Sciatic nerve (tissue), 2 donors: Measurements from ENCODE around the gene VPS26B. TPM values are rescaled to one million over a fixed set of nuclear protein-coding genes. Genes with fewer than 3 reads are reported as not detected.
"Not testable (repeated sequence)": the region's sequence is repeated elsewhere in the genome, so short reads cannot be mapped to it uniquely, and the experiment has no call there.

Experiments used
- ATAC-seq: fragments of 200-7000 bp; cut with Tn5 transposase; one replicate; pipeline ENCODE4 v1.9.1; 2020; ENCODE audit warnings: mild to moderate bottlenecking, moderate library complexity
- DNase-seq: peaks from one replicate; pipeline ENCODE4 v3.0.0-alpha.2; 2020; ENCODE audit warnings: low spot score
- intact Hi-C: fragments of 100-400 bp; cut with DNase I; formaldehyde crosslinking; loops from one replicate; pipeline ENCODE4 v1.14.2; 2022
- total RNA-seq: library from RNA; stranded (reverse); fragmentation: NEBNext Ultra II Directional; extraction: Animal tissue kit (Norgen Biotek cat#: 25700); gene quantifications from one replicate; pipeline ENCODE4 v1.2.1, GENCODE V29; 2021
- donor health status: DM: no; HTN: no; CAD: no.
- donor health status: DM: no; HTN: no; CAD: no.

VPS26B gene
- total RNA-seq, 1 donor from 2014 or later: 39.1 TPM

DNA sequence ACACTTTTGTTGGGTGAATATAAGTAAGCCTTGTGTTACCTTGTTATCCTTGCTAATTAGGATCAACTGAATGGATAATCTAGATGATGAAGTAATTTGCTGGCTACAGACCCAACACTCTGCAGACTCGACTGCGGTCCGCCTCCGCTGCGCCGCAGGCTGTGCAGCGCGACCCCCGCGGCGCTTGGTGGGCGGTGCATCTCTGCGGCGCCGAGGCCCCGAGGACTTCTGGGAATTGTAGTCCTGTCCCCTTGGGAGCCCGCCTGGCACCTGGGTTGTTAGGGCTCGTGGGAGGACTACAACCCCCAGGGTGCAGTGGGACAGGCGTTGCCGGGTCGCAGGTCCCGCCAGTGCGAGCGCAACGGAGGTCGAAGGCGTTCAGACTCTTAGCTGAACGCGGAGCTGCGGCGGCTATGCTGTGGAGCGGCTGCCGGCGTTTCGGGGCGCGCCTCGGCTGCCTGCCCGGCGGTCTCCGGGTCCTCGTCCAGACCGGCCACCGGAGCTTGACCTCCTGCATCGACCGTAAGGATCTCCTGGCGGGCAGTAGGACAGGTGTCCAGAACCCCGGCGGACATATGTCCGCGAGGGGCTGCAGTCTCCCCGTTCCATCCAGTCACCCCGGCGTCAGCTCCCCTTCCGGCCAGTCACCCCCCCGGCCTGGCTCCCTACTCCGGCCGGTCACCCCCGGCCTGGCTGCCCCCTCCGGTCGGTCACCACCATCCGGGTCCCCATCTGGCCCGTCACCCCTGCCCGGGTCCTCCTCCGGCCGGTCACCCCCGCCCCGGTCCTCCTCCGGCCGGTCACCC lies 28.9 kb downstream of the VPS26B start, which contains the start of the genes ACAD8 and THYN1:
TSS of gene ACAD8 (plus strand) at position 381 of the 806 bp plus-strand sequence. CDS start at position 414, 33 bp downstream.
TSS of gene THYN1 (minus strand) at position 165 of the 806 bp plus-strand sequence. CDS start 470 bp downstream, outside the sequence.
- DNase-seq: peak; percentile 97
- peak; percentile 100 for ATAC-seq
- intact Hi-C loops: no loop called here

DNA sequence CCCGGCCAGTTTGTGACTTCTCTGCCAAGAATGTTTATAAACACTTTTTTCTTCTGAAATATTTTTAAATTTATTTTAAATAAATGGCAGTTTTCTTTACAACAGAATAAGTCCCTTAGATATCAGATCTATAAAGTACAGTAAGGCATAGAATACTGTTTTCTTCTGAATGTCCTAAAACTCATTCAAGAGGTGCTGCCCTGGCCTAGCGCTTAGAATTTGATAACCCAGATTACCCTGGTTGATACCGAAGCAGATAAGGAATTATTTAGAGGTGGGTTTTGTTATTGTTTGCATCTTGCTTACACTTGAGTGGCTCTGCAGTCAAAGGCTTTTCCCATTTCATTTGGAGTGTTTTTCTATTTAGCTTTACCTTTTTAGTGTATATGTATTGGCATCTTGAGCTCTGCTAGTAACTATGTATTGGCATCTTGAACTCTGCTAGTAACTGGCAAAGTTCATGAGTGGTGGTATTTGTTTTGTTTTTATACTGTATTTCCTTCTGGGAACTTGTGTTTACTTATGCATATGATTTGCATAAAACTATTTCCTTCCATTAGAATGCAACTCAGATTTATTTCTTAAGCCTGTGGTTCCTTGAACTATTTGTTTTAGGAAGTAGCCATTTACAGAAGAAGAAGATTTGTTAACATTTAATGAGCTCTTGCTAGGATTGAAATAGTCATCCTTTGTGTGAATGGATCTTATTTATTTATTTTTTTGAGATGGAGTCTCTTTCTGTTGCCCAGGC lies 30.1 kb downstream of the VPS26B start:
- ATAC-seq (no peak), DNase-seq (no peak)
- intact Hi-C loops: no loop called here

DNA sequence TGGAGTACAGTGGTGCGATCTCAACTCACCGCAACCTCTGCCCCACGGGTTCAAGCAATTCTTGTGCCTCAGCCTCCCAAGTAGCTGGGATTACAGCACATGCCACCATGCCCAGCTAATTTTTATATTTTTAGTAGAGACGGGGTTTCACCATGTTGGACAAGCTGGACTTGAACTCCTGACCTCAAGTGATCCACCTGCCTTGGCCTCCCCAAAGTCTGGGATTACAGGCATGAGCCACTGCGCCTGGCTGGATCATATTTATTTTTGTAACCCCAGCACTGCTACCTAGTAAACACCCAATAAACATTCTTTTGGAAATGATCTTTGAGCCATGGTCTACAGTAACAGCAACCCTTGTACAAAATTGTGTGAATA lies 30.7 kb downstream of the VPS26B start:
- DNase-seq, intact Hi-C loops, ATAC-seq: not testable (repeated sequence)

DNA sequence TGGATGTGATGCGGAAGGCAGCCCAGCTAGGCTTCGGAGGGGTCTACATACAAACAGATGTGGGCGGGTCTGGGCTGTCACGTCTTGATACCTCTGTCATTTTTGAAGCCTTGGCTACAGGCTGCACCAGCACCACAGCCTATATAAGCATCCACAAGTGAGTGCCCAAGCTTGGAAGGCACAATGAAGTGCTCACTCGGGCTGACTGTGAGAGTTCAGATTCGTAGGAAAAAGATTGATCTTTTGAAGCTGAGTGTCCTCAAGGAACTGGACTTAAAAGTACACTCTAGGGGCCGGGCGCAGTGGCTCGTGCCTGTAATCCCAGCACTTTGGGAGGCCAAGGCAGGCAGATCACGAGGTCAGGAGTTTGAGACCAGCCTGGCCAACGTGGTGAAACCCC lies 32.6 kb downstream of the VPS26B start:
- intact Hi-C loops: no loop called here
- DNase-seq (no peak), ATAC-seq (no peak)

DNA sequence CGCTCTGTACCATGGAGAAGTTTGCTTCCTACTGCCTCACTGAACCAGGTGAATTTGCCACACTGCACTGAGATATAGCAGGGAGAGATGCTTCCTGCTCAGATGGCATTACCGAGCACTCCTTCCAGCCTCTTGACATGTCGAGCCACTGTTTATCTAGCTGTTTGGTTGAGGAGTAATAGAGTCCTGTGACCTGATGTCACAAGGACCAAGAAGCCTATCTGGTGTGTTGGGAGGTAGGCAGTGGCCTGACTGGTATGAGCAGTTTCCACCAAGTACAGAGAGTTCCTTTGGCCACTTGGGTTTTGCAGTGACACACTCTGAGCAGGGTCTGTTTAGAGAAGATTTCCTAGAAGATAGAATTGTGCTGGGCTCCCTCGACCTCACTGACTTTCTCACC lies 34.1 kb downstream of the VPS26B start:
- intact Hi-C loops: no loop called here
- ATAC-seq: no peak
- no peak for DNase-seq

DNA sequence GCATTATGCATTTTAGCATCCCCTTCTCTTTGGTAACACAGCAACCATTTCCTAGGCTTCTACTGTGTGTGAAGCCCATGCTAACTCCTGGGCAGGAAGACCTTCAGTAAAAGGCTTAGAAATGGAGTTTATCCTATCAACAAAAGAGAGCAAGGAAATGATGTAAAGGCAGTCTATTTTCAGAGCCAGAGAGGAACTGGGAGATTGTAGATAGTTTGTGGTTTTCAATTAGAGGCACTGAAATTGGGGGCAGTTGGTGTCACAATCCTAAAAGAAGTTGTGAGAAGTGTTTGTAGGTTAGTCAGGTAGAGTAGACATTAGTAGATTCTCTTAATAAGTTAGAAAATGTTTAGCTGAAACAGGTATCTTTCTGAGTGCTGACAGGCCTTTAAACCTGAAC lies 36.0 kb downstream of the VPS26B start:
- DNase-seq (no peak), ATAC-seq (no peak)
- intact Hi-C loops: no loop called here

DNA sequence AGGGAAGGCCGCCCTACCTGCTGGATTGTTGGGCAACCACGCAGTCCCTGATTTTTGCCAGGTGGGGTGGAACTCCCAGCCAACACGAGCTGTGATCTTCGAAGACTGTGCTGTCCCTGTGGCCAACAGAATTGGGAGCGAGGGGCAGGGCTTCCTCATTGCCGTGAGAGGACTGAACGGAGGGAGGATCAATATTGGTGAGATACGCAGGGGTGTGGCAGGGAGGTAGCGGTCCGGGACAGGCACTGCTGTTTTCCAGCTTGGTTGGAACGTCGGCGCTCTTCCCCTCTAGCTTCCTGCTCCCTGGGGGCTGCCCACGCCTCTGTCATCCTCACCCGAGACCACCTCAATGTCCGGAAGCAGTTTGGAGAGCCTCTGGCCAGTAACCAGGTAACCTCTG lies 36.5 kb downstream of the VPS26B start:
- no peak for ATAC-seq
- DNase-seq: no peak
- intact Hi-C loops: no loop called here

DNA sequence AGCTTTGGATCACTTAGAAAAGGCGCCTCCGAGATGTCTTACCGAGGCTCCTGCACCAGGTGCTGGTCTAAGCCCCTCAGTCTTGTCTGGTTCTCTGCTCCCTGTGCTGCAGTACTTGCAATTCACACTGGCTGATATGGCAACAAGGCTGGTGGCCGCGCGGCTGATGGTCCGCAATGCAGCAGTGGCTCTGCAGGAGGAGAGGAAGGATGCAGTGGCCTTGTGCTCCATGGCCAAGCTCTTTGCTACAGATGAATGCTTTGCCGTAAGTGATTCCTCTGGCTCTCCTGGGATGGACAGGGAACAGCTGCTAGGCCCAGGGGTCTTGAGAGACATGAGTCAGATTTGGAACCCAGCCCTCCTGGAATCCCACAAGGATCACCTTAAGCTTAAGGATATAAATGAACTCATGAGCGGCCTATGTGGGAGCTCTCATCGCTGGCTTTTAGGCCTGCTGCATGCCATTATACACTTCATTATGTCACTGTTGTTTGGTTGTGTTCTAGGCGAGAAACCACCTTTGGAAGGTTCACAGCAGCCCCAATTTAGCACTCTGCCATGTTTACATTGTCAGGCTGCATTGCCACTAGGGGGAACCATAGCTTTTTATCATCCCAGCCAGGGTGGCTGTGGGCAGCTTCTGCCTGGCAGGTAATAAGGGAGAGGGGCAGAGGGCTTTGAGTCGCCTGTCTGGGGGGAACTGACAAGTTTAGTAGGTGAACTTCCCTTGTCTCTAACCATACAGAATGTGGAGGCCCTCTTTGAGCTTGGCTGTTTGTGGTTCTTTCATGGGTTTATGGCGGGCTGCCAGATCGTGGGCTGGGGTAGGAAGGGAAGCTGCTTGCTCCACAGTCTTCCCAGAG lies 37.4 kb downstream of the VPS26B start:
- ATAC-seq: no peak
- intact Hi-C loops: no loop called here
- no peak for DNase-seq

DNA sequence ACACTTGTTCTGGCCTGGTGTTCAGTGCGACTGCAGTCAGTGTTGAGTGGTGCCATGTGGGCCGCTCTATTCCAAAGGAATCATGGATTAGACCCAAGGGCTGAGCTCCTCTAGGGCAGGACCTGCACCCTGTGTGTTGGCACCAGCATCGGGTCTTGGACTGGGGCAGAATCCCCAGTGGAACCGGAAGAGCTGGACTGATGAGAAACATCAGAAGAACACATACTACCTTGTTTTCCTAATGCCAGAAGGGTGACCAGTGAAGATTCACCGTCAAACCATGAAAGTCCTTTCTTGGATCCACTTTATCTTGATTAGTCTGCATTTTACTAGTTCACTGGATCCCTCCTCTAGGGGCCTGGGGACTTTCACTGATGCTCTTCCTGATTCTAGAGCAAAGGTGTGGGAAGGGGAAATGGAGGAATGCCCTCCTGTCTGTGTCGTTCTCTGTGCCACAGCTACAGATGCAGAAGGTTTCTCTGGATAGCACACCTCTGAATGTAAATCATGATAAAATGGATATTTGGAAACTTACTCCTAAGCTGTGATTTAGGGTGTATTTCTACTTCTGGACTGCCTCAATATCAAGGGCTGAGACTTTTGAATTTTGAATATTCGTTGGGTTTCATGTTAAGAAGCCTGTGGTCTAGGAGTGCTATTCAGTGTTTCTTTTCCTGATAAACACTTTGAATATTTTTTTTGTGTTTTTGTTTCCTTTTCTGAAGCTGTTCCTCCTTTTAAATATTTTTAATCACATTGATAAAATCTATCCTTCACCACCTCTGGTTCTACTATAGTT lies 40.7 kb downstream of the VPS26B start:
- intact Hi-C loops: no loop called here
- DNase-seq: no peak
- no peak for ATAC-seq

DNA sequence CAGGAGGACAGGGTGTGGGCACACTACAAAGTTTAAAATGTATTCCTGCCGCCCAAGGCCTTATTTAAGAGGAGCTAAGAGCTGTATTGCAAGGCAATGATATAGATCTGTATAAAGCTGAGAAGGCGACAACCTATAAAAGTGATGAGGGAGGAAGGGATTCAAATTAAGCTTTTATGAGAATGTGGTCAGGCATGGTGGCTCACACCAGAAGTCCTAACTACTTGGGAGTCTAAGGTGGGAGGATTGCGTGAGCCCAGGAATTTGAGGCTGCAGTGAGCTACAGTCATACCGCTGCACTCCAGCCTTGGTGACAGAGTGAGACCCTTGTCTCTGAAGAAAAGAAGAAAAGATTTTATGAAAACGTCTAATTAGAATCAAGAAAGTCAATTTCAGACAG lies 42.0 kb downstream of the VPS26B start:
- intact Hi-C loops: no loop called here
- ATAC-seq (no peak), DNase-seq (no peak)

DNA sequence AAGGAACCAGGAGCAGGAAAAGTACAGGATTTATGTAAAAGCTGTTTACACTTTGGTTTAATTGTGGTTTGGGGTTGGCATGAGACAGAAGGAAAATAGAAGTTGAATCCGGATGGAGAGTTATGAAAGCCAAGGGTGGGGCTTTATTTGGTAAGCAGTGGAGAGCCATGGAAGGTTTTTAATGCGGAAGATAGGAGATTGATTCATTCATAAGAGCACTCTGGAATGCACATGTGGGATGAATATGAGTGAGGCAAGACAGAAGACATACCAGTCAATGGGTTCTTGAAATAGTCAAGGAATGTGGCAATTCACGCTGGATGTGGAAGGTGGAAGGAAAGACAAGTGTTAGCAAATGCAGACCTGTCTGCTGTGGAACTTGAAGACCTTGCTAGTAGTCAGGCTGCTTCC lies 42.4 kb downstream of the VPS26B start:
- DNase-seq (no peak), ATAC-seq (peak; percentile 70)
- intact Hi-C loops: no loop called here

DNA sequence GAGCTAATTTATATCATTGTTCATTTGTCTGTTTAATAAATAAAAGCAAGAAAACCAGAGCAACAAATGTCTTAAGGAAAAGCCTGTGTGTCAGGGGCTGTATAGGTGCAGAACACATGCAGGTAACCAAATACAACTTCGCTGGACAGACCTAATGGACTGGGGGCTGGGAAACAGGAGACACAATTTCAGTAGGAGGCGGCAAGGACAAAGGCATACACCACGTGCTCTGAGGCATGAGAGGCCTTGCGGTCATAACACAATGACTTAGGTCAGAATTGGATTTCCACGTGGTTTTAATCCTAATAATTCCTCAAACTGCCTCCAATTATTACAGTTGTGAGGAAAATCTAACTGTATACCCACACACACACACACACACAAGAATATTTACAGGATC lies 43.0 kb downstream of the VPS26B start:
- intact Hi-C loops: no loop called here
- DNase-seq: no peak
- ATAC-seq: no peak

DNA sequence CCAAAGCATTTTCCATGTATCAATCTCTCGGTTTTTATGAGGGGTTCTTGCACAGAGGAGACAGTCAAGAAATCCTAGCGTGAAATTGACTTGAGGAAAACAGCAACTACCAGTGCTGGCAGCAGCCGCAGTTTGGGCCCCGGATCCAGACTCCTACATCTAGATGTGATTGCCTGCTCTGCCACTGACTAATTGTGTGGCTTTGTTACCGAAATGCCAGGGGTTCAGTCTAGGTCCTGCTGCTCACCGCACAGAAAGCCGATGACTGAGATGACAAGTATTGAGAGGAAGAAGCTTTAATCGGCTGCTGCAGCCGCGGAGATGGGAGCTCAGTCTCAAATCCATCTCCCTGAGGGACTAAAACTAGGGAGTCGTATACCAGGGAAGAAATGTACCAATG lies 43.5 kb downstream of the VPS26B start:
- intact Hi-C loops: no loop called here
- no peak for DNase-seq
- no peak for ATAC-seq

DNA sequence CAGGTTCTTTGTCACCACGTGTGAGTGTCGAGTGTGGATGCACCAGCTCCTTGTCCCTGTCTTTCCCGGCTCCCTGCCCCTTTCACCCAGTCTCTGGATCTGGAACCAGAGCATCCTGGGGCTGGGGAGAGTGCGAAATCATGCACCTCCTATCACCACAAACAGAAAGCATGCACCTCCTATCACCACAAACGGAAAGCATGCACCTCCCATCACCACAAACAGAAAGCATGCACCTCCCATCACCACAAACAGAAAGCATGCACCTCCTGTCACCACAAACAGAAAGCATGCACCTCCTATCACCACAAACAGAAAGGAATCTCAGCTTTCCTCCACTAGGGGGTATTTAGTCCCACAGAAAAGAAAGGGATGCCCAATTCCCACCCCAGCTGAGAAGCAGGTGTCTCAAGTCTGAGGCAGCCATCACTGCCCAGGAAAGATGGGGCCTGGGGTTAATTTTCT lies 45.8 kb downstream of the VPS26B start:
- ATAC-seq: no peak
- intact Hi-C loops: no loop called here
- no peak for DNase-seq

DNA sequence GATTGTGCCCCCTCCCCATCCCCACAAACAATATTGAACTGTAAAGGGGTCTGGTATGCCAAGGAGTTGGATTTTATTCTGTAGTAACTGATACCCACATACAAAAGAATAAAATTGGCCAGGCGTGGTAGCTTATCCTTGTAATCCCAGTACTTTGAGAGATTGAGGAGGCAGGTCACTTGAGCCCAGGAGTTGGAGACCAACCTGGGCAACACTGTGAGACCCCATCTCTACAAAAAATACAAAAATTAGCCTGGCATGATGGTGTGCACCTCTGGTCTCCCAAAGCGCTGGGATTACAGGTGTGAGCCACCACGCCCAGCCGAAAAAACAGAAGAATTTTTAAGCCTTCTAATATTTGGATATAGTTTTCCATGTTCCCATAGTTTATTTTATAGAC lies 47.5 kb downstream of the VPS26B start:
- intact Hi-C loops: no loop called here
- DNase-seq (no peak), ATAC-seq (no peak)

DNA sequence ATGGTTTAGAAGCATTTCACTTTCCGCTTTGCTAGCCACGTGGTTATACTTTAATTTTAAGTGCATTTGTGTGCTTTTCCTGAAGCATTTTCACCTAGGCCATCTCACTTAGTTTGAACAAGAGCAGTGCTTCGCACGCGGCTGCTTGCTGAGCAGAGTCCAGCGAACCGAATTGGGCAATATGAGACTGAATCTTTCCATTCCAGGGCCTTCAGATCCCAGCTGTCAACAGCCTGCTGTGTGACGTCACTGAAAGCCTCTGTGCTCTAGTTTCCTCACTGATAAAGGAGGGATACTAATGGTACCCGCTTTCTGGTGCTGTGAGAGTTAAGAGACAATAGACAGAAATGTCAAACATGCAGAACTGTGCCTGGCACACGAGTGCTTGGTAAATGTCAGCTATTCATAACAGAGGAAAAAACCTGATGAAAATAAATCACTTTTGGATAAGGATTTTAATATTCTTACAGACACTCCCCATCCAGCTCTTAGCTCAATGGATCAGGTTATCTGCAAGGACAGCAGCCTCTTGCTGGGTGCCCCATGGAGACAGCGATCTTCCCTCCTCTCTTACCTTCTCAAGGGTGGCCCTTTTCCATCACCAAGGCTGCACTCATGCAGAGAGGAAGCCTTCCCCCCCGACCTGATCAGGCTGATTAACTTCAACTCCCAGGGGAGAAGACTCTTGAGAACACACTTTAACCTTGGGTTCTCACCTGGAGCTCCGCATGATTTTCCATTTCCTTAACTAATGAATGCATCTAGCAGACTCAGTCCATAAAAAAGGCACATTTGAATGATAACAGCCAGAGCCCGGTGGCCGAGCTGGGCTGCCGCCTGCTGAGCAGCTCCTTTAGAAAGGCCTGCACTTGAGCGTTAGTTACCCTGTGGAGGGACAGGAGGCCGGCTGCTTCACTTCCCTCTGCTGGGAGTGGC lies 48.2 kb downstream of the VPS26B start:
- ATAC-seq: no peak
- DNase-seq: no peak
- intact Hi-C loops: no loop called here

DNA sequence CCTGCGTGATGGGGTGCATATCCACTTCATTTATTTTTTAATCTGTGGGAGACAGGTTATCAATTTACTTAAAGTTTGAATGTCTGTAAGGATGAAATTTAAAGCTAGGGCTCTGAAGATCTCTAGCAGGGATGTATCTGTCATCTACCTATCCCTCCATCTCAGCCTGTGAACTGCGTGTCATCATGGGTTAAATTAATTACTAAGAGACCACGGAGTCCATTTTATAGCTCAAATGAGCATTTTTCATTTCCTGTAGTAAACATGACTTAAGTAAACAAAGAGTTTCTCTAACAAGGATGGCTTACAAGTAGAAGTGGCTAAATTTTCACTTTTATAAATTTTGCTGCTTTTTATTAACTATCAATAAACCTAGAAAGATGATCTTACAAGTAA lies 48.8 kb downstream of the VPS26B start:
- ATAC-seq (no peak), DNase-seq (no peak)
- intact Hi-C loops: no loop called here

DNA sequence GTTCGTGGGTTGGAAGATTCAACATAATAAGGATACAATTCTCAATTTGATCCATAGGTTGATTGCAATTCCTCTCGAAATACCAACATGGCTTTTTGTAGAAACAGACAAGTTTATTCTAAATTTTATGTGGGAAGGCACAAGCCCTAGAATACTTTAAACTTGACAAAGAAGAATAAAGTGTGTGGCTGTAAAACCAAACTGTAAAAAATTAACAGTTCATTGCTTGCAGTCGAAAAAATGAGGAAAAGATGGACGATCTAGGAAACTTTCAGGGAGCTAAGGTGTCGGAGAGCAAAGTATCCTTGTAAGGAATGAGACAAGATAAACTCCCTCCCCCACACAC lies 50.7 kb downstream of the VPS26B start:
- DNase-seq (no peak), ATAC-seq (no peak)
- intact Hi-C loops: no loop called here
